HUES48 (cell line): ENCODE data around the gene NCKAP5.
A peak's percentile ranks its signal among the peaks of the same experiment; 100 is the strongest.

Source experiments
- H3K27ac ChIP-seq: one replicate; pipeline ENCODE4 v1.7.0; 2013; ENCODE audit warnings: low read depth, low read length, inconsistent platforms
- H3K27me3 ChIP-seq: 2 replicates; pipeline ENCODE4 v1.6.1; 2013; ENCODE audit warnings: mild to moderate bottlenecking, low read length; ENCODE audit not compliant: control insufficient read depth, insufficient read depth
- H3K36me3 ChIP-seq: 2 replicates; pipeline ENCODE4 v1.6.1; 2013; ENCODE audit warnings: low read length; ENCODE audit not compliant: control insufficient read depth, insufficient read depth
- H3K4me1 ChIP-seq: 2 replicates; pipeline ENCODE4 v1.6.1; 2013; ENCODE audit warnings: mild to moderate bottlenecking, low read length; ENCODE audit not compliant: control insufficient read depth, insufficient read depth
- H3K4me3 ChIP-seq: 2 replicates; pipeline ENCODE4 v1.5.1; 2013; ENCODE audit warnings: mild to moderate bottlenecking, low read depth, low read length
- H3K9ac ChIP-seq: 2 replicates; pipeline ENCODE4 v1.6.1; 2013; ENCODE audit warnings: mild to moderate bottlenecking, low read depth, low read length, moderate library complexity
- H3K9me3 ChIP-seq: 2 replicates; pipeline ENCODE4 v1.6.1; 2013; ENCODE audit warnings: low read length; ENCODE audit not compliant: control insufficient read depth, insufficient read depth

Gene NCKAP5

DNA sequence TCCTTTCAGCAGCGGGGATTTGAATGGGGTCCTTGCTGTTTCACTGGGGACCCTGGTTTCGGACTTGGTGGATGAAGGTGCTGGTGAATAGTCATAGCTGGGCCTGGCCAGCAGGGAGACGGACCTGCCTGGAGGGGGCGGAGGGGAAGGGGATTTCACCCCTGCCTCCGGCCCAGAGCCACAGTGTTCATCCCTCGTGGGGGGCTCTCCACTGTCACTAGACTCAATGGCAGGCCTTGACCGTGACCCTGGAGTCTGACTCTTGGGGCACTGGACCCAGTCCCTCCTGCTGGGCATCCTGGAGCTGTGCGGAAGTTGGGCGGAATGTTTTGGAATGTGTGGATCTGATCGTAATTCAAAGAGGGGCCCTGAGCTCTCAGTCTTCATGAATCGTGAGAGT, 784.4 kb downstream of the NCKAP5 start:
- Histone ChIP-seq H3K4me1 (peaks cover under 1% of the 10 kb centered on the region; the same call in 1 of the 2 replicates), H3K4me3 (no peak overlapping the region), H3K9me3 (no peaks in the 10 kb centered on the region), H3K9ac (no peak overlapping the region), H3K27ac (no peak overlapping the region), H3K36me3 (no peaks in the 10 kb centered on the region), H3K27me3 (no peaks in the 10 kb centered on the region)

DNA sequence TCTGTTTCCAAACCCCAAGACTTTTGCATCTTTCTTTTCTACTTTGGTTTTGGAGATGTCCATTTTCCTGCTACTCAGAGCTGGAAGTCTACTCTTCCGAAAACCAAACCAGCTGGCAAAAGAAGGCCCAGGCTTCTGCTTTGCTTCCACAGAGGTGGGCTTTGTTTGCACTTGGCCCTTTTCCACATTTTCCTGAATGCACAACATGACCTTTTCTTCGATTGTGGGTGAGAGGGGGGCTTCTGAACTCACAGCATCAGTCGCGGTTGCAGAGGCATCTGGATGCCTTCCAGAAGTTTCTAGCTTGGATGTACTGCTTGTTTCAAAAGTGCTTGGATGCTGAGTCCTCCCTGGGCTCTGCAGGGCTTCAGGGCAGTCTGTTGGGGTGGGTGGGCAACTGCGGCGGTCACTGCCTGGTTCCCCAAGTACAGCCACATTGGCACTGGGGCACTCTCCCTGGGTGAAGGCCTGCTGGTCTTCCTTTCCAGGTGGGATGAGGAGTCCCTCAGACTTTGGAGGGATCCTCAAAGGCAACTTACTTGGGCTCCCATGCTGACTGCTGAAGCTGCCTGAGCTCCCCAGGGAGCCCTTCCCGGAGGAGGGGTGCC, 786.0 kb downstream of the NCKAP5 start:
- Histone ChIP-seq H3K27ac (no peak overlapping the region), H3K4me1 (peaks cover 4% of the 10 kb centered on the region; the same call in 1 of the 2 replicates), H3K9me3 (no peaks in the 10 kb centered on the region), H3K4me3 (no peak overlapping the region), H3K9ac (no peak overlapping the region), H3K27me3 (no peaks in the 10 kb centered on the region), H3K36me3 (no peaks in the 10 kb centered on the region)

DNA sequence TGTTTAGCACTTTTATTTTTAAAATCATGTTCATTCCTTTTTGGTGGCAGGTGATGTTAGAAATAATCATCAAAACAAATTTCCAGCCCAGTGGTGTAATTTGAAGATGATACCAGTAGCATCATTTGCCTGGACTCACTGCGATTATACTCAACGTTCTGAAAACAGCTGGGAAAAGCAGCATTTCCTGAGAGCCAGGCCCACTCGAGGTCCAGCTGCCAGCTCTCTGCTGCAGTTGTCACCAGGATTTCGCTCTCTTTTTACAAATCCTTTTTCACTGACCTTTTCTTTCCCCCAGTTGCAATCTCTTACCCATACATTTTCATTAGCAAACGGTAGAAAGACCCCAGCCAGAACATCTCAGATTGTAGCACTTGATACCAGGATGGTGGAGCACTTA, 787.6 kb downstream of the NCKAP5 start:
- no peak overlapping the region for H3K4me3 ChIP-seq
- H3K36me3 ChIP-seq, result no peaks in the 10 kb centered on the region
- H3K4me1 ChIP-seq, result peaks cover 4% of the 10 kb centered on the region; the same call in 1 of the 2 replicates
- H3K27me3 ChIP-seq, result no peaks in the 10 kb centered on the region
- no peak overlapping the region for H3K27ac ChIP-seq
- H3K9me3 ChIP-seq, result no peaks in the 10 kb centered on the region
- no peak overlapping the region for H3K9ac ChIP-seq

DNA sequence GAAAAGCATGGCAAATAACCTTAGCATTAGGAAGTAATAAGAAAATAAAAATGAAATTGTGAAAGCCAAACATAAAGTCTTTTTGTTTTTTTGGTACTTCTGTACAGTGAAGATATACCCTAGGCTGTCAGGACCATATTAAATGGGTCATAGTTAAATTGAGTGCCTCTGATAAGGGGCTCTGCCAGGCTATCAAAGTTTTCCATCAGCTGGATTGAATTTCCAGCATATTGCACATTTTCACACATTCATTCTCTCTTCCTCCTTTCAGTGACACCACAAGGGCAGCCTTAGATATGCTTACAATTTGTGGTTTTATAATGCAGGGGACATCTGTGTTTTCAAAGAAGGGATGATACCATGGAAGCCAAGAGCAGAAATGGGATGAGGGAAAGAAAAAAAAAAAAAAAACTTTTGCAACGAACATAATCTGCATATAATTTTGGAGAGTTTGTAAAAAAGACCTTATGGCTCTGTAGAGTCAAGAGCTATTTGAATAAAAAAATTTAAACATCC, 789.0 kb downstream of the NCKAP5 start:
- Histone ChIP-seq H3K4me1 (peaks cover 4% of the 10 kb centered on the region; the same call in 1 of the 2 replicates), H3K36me3 (no peaks in the 10 kb centered on the region), H3K4me3 (no peak overlapping the region), H3K9ac (no peak overlapping the region), H3K27ac (no peak overlapping the region), H3K27me3 (no peaks in the 10 kb centered on the region), H3K9me3 (no peaks in the 10 kb centered on the region)

DNA sequence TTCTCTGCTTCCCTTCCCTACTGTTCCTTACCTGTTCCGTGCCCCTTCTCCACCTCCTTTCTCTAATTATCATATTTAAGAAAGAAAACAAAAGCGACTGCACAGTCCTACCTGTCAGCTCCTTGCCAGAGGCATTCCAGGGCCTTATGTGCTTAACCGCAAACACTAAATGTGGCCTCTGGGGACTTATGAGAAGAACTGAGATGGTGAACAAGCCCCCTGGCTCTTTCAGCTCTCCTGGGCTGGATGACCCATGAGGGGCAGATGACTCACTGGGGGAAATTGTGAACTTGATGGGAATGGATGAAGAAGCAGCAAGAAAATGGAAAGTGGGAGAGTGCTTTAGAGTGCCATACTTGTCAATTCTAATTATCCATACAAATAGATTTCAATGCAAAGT, 792.0 kb downstream of the NCKAP5 start:
- Histone ChIP-seq H3K27me3 (no peaks in the 10 kb centered on the region), H3K27ac (no peak overlapping the region), H3K9ac (no peak overlapping the region)

DNA sequence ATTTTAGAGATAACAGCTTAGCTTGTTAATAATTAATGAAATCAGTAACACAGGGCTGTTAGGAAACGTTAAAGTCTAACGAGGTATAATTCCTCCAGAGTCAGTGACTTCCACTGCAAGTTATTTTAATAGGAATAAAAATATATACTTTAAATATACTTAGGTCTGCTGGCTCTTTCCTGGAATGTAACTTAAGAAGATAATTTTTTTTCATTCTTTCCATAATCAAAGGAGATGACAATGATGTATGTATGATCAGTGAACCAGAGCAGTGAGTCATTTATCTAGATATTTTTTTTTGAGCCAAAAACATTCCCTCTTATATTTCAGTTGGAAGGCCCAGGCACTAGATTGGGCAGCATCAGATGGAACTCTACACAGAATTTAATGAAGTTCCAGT, 794.1 kb downstream of the NCKAP5 start:
- peaks cover 4% of the 10 kb centered on the region; the same call in 1 of the 2 replicates for H3K4me1 ChIP-seq
- no peak overlapping the region for H3K9ac ChIP-seq
- no peaks in the 10 kb centered on the region for H3K36me3 ChIP-seq
- no peaks in the 10 kb centered on the region for H3K27me3 ChIP-seq
- no peaks in the 10 kb centered on the region for H3K9me3 ChIP-seq
- H3K27ac ChIP-seq, result no peak overlapping the region
- H3K4me3 ChIP-seq, result no peak overlapping the region

More for the DNA sequence above, 792.0 kb downstream of the NCKAP5 start:
- Histone ChIP-seq H3K9me3 (no peaks in the 10 kb centered on the region), H3K4me1 (peaks cover 4% of the 10 kb centered on the region; the same call in 1 of the 2 replicates), H3K36me3 (no peaks in the 10 kb centered on the region), H3K4me3 (no peak overlapping the region)

DNA sequence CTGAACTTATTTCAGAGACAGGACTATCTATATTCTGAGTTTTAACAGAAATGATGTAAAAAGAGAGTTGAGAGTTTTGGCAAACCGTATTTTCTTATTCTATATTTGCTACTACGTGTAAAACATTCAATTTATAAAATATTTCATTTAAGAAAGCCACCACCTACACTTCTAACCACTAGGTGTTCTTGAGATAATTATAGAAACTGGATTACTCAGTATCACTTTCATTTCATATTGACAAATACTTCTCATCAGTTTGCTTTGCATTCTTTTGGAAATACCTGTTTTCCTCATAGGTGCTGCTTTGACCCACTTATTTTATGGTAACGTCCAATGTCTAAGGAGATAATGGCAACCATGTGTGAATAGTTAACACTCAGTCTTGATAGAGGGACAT, 794.9 kb downstream of the NCKAP5 start:
- Histone ChIP-seq H3K27ac (no peak overlapping the region), H3K9ac (no peak overlapping the region), H3K27me3 (no peaks in the 10 kb centered on the region), H3K9me3 (no peaks in the 10 kb centered on the region), H3K36me3 (no peaks in the 10 kb centered on the region), H3K4me3 (no peak overlapping the region), H3K4me1 (no peaks in the 10 kb centered on the region)

DNA sequence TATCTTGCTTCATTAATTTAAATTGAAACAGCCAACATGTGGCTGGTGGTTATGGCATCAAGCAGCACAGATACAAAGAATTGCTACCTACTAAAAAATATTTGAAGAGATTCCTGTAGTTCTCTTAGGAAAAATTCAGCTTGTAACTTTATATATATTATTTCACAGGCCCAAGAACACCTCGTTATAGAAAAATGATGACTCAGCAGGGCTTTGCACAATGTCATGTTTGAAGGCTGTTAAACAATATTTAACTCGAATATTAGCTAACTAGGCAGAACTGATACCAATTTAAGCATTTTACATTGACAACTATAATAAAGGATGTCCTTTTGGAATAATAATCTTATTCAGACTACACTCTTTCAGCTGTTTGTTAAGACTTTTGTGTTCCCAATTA, 795.9 kb downstream of the NCKAP5 start:
- H3K9ac ChIP-seq, result no peak overlapping the region
- no peaks in the 10 kb centered on the region for H3K9me3 ChIP-seq
- H3K4me1 ChIP-seq, result no peaks in the 10 kb centered on the region
- no peaks in the 10 kb centered on the region for H3K27me3 ChIP-seq
- no peaks in the 10 kb centered on the region for H3K36me3 ChIP-seq
- no peak overlapping the region for H3K27ac ChIP-seq
- no peak overlapping the region for H3K4me3 ChIP-seq

DNA sequence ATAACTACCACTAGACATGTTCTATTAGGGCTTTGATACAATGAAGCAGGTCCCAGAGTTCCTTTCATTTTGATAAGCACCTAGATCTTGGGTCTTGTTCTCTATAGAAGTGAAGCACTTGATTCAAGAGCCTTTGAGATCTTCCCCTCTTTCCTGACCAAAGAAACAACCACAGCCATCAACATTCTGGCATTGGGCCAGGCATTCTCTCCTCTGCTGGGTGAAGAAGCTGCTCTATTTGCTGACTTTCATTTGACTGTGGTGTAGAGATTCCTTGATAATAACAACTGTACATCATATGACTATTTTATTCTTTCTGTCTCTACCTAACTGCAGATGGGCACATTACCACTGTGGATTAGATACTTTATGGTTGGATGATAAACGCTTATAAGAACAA, 801.7 kb downstream of the NCKAP5 start:
- H3K9ac ChIP-seq, result no peak overlapping the region
- H3K4me3 ChIP-seq, result no peak overlapping the region
- no peaks in the 10 kb centered on the region for H3K27me3 ChIP-seq
- H3K9me3 ChIP-seq, result no peaks in the 10 kb centered on the region
- H3K36me3 ChIP-seq, result no peaks in the 10 kb centered on the region
- H3K27ac ChIP-seq, result no peak overlapping the region
- H3K4me1 ChIP-seq, result no peaks in the 10 kb centered on the region

DNA sequence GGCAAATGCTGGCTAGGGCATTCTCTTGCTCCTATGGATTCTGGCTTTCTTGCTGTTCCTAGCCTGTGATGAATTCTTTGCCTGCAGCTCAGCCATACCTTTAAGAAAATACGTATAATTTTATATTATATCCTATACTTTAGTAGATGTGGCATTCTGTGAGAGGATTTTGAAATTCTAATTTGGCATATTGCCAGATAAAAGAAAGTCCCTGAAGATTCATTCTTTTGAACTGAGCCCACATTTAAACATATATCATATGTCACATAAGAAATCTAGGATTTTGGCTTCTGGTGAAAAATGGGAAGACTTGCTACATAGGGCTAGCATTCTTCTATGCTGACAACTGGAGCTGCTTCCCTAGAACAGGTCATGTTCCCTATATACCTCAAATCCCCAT, 806.8 kb downstream of the NCKAP5 start:
- H3K4me1 ChIP-seq, result peaks cover 9% of the 10 kb centered on the region
- H3K4me3 ChIP-seq, result no peak overlapping the region

DNA sequence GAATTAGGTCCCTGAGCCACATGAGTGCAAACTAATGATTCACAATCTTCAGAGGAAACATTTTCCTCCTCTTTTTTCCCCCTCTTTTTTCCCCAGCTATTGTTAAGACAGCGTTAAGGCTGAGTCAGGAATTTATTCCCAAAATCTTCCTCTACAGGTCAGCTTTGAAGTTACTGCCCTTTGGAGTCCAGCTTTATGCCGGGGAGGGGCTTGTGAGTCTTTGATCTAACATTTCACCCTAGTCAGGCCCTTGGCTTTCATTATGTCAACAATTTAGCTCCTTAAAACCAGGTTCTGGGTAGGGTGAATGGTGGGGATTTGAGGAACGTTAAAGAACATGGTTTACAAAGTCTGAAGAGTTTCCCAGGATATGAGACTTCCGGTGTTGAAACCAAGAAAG, 807.3 kb downstream of the NCKAP5 start:
- 0 out of 2 replicates have a peak, but pooled peaks cover 3% of the 10 kb centered on the region for H3K9me3 ChIP-seq
- H3K27ac ChIP-seq, result peak overlapping the region; percentile 70
- no peaks in the 10 kb centered on the region for H3K27me3 ChIP-seq
- H3K36me3 ChIP-seq, result no peaks in the 10 kb centered on the region
- no peak overlapping the region for H3K4me3 ChIP-seq
- peaks cover 9% of the 10 kb centered on the region for H3K4me1 ChIP-seq
- no peak overlapping the region for H3K9ac ChIP-seq

More for the DNA sequence above, 806.8 kb downstream of the NCKAP5 start:
- H3K27me3 ChIP-seq, result no peaks in the 10 kb centered on the region
- H3K9me3 ChIP-seq, result 0 out of 2 replicates have a peak, but pooled peaks cover 3% of the 10 kb centered on the region
- no peaks in the 10 kb centered on the region for H3K36me3 ChIP-seq
- H3K27ac ChIP-seq, result peak overlapping the region; percentile 70
- H3K9ac ChIP-seq, result no peak overlapping the region
